K562 (cell line): ENCODE data around the gene PDCD6IP. TPM values are rescaled to one million over a fixed set of nuclear protein-coding genes. Genes with fewer than 3 reads are reported as not detected.

ENCODE experiments used
- CBFA2T3 ChIP-seq: fragments of 450-650 bp; IDR thresholded peaks from 2 replicates; pipeline ENCODE4 v1.6.1; 2017
- CHCHD3 ChIP-seq: fragments of 250-450 bp; sonication (Bioruptor Pico); IDR thresholded peaks from 2 replicates; pipeline ENCODE4 v2.1.2; 2022; ENCODE audit warnings: mild to moderate bottlenecking
- HNRNPH1 ChIP-seq: fragments of 200-400 bp; formaldehyde crosslinking; optimal IDR thresholded peaks from 2 replicates; pipeline ENCODE3; 2017; ENCODE audit warnings: low read depth, mild to moderate bottlenecking, low read length, moderate library complexity
- HNRNPLL ChIP-seq: fragments of 200-400 bp; formaldehyde crosslinking; IDR thresholded peaks from 2 replicates; pipeline ENCODE4 v1.6.1; 2017; ENCODE audit warnings: low read length, low read depth, mild to moderate bottlenecking; ENCODE audit not compliant: poor library complexity, severe bottlenecking
- LARP7 ChIP-seq: fragments of 450-650 bp; IDR thresholded peaks from 2 replicates; pipeline ENCODE4 v1.6.1; 2016
- LEF1 ChIP-seq: fragments of 450-650 bp; IDR thresholded peaks from 2 replicates; pipeline ENCODE4 v1.6.1; 2016; ENCODE audit warnings: mild to moderate bottlenecking
- MAFG ChIP-seq: fragments of 450-650 bp; conservative IDR thresholded peaks from 2 replicates; pipeline ENCODE4 v1.6.1; 2016; ENCODE audit warnings: missing genetic modification characterization, missing compliant biosample characterization
- SMAD1 ChIP-seq: fragments of 150-350 bp; IDR thresholded peaks from 2 replicates; pipeline ENCODE4 v1.6.1; 2014; ENCODE audit warnings: low read length, low read depth; ENCODE audit not compliant: partially characterized antibody
- SMAD2 ChIP-seq: fragments of 150-350 bp; IDR thresholded peaks from 2 replicates; pipeline ENCODE4 v1.6.1; 2014; ENCODE audit warnings: low read depth, mild to moderate bottlenecking, low read length
- TBL1XR1 ChIP-seq, 2 experiments: IDR thresholded peaks; 2 replicates each; pipeline ENCODE4 v1.6.1; 2012; ENCODE audit warnings: improper control_type of control experiment in 2 of 2, low read length in 2 of 2, mild to moderate bottlenecking in 1 of 2
- TEAD1 ChIP-seq, 2 experiments: fragments of 450-650 bp in 1 of 2; sonication (generic) in 1 of 2; formaldehyde crosslinking; IDR thresholded peaks; 2 replicates each; pipeline versions ENCODE4 v1.4.0 to v1.8.0; 2020 to 2022; ENCODE audit warnings: mild to moderate bottlenecking in 2 of 2, missing genetic modification reagents in 1 of 2
- U2AF2 ChIP-seq: fragments of 200-400 bp; formaldehyde crosslinking; optimal IDR thresholded peaks from 2 replicates; pipeline ENCODE3; 2017; ENCODE audit warnings: low read depth, mild to moderate bottlenecking, low read length
- ZKSCAN3 ChIP-seq: fragments of 250-450 bp; sonication (Bioruptor Pico); IDR thresholded peaks from 2 replicates; pipeline ENCODE4 v1.4.0; 2020
- ZNF143 ChIP-seq: sonication (generic); formaldehyde crosslinking; IDR thresholded peaks from 2 replicates; pipeline ENCODE4 v1.9.0; 2022; ENCODE audit warnings: mild to moderate bottlenecking, missing genetic modification reagents
- ZNF175 ChIP-seq: fragments of 200-800 bp; sonication (Bioruptor generic); IDR thresholded peaks from 2 replicates; pipeline ENCODE4 v1.6.1; 2016; ENCODE audit warnings: low read depth, mild to moderate bottlenecking, missing genetic modification characterization, missing compliant biosample characterization
- ZNF184 ChIP-seq: sonication (generic); formaldehyde crosslinking; IDR thresholded peaks from 2 replicates; pipeline ENCODE4 v1.5.0; 2020; ENCODE audit warnings: missing genetic modification reagents
- ZNF212 ChIP-seq: fragments of 450-650 bp; formaldehyde crosslinking; IDR thresholded peaks from 2 replicates; pipeline ENCODE4 v1.4.0; 2020; ENCODE audit warnings: mild to moderate bottlenecking
- ZNF347 ChIP-seq: fragments of 450-650 bp; formaldehyde crosslinking; IDR thresholded peaks from 2 replicates; pipeline ENCODE4 v1.4.0; 2020; ENCODE audit warnings: low read depth, mild to moderate bottlenecking, moderate library complexity
- ZNF583 ChIP-seq: fragments of 250-450 bp; sonication (Bioruptor Pico); IDR thresholded peaks from 2 replicates; pipeline ENCODE4 v1.4.0; 2020
- ZNF717 ChIP-seq: fragments of 250-450 bp; sonication (Bioruptor Pico); IDR thresholded peaks from 2 replicates; pipeline ENCODE4 v1.5.0; 2021
- polyA plus RNA-seq, 8 experiments: library from polyadenylated mRNA; depleted of rRNA in 4 of 8; stranded (reverse) in 5 of 8; unstranded in 3 of 8; fragments of >200 nt; fragmentation: Nextera tagmentation in 2 of 8; fragmentation: Illumina TruSeq in 1 of 8; extraction: Ambion mirVana in 2 of 8; extraction: Trizol in 1 of 8; gene quantifications; 2 replicates each; pipeline versions ENCODE4 v1.2.1 to v1.2.3, GENCODE V29; 2011 to 2014; ENCODE audit warnings: inconsistent platforms in 1 of 8, missing spikeins in 1 of 8
- total RNA-seq, 7 experiments: library from RNA; depleted of rRNA in 6 of 7; stranded (reverse); fragments of >200 nt in 6 of 7; fragmentation: Illumina TruSeq in 2 of 7; extraction: Trizol in 2 of 7; gene quantifications; 2 replicates each; pipeline versions ENCODE4 v1.2.1 to v1.2.3, GENCODE V29; 2011 to 2021; ENCODE audit warnings: low replicate concordance in 1 of 7
- TF ChIP-seq, protein P1 (sequence below): fragments of 150-350 bp; conservative IDR thresholded peaks from 2 replicates; pipeline ENCODE4 v1.6.1; 2014; ENCODE audit warnings: low read length
- TF ChIP-seq, protein P2 (sequence below): fragments of 200-800 bp; sonication (Bioruptor generic); IDR thresholded peaks from 2 replicates; pipeline ENCODE4 v1.6.1; 2017; ENCODE audit warnings: missing genetic modification characterization, missing compliant biosample characterization

Gene PDCD6IP
- total and polyA plus RNA-seq, 9 of the 15 experiments (the other 6 are each of a cell fraction or from before 2014, with no cell fraction given) = 40.2 to 302 (median 122) TPM

DNA sequence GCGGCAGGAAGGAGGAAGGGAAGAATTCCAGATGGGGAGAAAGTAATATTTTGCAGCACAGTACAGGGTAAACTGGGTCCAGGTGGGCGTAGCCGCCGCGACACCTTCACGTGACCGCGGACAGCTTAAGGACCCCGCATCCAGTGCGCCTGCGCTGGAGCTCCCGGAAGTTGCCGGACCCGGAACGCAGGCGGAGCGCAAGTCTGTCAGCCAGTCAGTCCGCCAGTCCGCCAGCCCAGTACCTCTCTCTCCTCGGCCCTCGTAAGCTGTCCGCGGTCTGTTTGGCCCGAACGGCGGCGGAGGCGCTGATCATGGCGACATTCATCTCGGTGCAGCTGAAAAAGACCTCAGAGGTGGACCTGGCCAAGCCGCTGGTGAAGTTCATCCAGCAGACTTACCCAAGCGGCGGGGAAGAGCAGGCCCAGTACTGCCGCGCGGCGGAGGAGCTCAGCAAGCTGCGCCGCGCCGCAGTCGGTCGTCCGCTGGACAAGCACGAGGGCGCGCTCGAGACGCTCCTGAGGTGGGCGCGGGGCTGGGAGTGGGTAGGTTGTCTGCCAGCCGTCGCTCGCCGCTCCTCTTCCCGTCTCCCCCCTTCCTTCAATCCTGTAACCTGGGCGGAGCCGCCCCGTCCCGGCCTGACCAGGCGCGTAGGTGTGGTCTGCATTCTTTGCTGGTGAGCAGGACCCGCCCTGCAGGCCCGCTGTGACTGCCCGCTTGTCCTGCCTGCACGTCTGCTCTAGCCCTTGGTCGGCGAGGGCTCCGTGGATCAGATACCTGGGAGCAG lies at the start of gene PDCD6IP (continued):
- TF ChIP-seq ZNF175 (CRISPR knock-in tag) = peak; percentile 56; the same call in 1 of the 2 replicates
- TF ChIP-seq HNRNPLL = peak; percentile 83
- 0 out of 2 replicates have a peak, but pooled peaks have one; percentile 2 for TF ChIP-seq LARP7
- TF ChIP-seq CHCHD3 = peak; percentile 51; the same call in 1 of the 2 replicates
- TF ChIP-seq, protein P1, sequence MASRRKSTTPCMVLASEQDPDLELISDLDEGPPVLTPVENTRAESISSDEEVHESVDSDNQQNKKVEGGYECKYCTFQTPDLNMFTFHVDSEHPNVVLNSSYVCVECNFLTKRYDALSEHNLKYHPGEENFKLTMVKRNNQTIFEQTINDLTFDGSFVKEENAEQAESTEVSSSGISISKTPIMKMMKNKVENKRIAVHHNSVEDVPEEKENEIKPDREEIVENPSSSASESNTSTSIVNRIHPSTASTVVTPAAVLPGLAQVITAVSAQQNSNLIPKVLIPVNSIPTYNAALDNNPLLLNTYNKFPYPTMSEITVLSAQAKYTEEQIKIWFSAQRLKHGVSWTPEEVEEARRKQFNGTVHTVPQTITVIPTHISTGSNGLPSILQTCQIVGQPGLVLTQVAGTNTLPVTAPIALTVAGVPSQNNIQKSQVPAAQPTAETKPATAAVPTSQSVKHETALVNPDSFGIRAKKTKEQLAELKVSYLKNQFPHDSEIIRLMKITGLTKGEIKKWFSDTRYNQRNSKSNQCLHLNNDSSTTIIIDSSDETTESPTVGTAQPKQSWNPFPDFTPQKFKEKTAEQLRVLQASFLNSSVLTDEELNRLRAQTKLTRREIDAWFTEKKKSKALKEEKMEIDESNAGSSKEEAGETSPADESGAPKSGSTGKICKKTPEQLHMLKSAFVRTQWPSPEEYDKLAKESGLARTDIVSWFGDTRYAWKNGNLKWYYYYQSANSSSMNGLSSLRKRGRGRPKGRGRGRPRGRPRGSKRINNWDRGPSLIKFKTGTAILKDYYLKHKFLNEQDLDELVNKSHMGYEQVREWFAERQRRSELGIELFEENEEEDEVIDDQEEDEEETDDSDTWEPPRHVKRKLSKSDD = peak; percentile 70; the same call in 1 of the 2 replicates
- TF ChIP-seq ZNF717 (CRISPR knock-in tag) = no peak
- TF ChIP-seq ZKSCAN3 (CRISPR knock-in tag) = no peak
- TF ChIP-seq CBFA2T3 = no peak
- no peak for TF ChIP-seq ZNF583 (CRISPR knock-in tag)
- no peak for TF ChIP-seq MAFG (tag)
- TF ChIP-seq ZNF212 (CRISPR knock-in tag) = no peak; the same call in 1 of the 2 replicates
- TF ChIP-seq U2AF2 = no peak
- no peak for TF ChIP-seq SMAD2
- no peak for TF ChIP-seq ZNF347 (CRISPR knock-in tag)
- TF ChIP-seq ZNF143 (CRISPR knock-in tag) = no peak
- TF ChIP-seq ZNF184 (CRISPR knock-in tag) = no peak
- peak; percentile 64 to 98 for TF ChIP-seq TEAD1 (CRISPR knock-in tag; IDR thresholded peaks at IDR 0.05)
- peak; percentile 36 for TF ChIP-seq SMAD1
- no peak for TF ChIP-seq HNRNPH1
- TF ChIP-seq, protein P2, sequence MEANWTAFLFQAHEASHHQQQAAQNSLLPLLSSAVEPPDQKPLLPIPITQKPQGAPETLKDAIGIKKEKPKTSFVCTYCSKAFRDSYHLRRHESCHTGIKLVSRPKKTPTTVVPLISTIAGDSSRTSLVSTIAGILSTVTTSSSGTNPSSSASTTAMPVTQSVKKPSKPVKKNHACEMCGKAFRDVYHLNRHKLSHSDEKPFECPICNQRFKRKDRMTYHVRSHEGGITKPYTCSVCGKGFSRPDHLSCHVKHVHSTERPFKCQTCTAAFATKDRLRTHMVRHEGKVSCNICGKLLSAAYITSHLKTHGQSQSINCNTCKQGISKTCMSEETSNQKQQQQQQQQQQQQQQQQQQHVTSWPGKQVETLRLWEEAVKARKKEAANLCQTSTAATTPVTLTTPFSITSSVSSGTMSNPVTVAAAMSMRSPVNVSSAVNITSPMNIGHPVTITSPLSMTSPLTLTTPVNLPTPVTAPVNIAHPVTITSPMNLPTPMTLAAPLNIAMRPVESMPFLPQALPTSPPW (CRISPR knock-in tag) = peak; percentile 83
- no peak; a peak in 1 of 4 replicates for TF ChIP-seq TBL1XR1 (IDR thresholded peaks at IDR 0.05; ENCODE audit: low read length in 2 of 2)
- TF ChIP-seq LEF1 = no peak; the same call in none of the 2 replicates
- TF ChIP-seq, all 486 proteins: peak for 211
